OCI-LY1 (cell line): Measurements from ENCODE around the gene CHGA.

Experiments
- H2AFZ ChIP-seq: fragments of 200-600 bp; sonication (generic), shearing (Covaris generic); 2 replicates; pipeline ENCODE4 v1.6.0; 2014; ENCODE audit warnings: antibody characterized with exemption, mild to moderate bottlenecking, low read length
- H3F3A ChIP-seq: fragments of 200-600 bp; sonication (generic), shearing (Covaris generic); 2 replicates; pipeline ENCODE4 v1.6.0; 2014; ENCODE audit warnings: mild to moderate bottlenecking, antibody characterized with exemption, low read length, moderate library complexity; ENCODE audit not compliant: insufficient read depth
- H3K27ac ChIP-seq: fragments of 200-600 bp; sonication (generic); 2 replicates; pipeline ENCODE4 v1.5.1; 2014; ENCODE audit warnings: low read length, mixed run types, mild to moderate bottlenecking, low read depth; ENCODE audit not compliant: poor library complexity, severe bottlenecking
- H3K27me3 ChIP-seq: fragments of 200-600 bp; sonication (generic); 2 replicates; pipeline ENCODE4 v1.6.0; 2014; ENCODE audit warnings: antibody characterized with exemption, mild to moderate bottlenecking, low read length, moderate library complexity; ENCODE audit not compliant: insufficient read depth
- H3K36me3 ChIP-seq: fragments of 200-600 bp; sonication (generic); 2 replicates; pipeline ENCODE4 v1.6.1; 2014; ENCODE audit warnings: mild to moderate bottlenecking, antibody characterized with exemption, low read length, moderate library complexity, mixed read lengths; ENCODE audit not compliant: insufficient read depth
- H3K4me1 ChIP-seq: fragments of 200-600 bp; sonication (generic); 2 replicates; pipeline ENCODE4 v1.5.1; 2014; ENCODE audit warnings: mild to moderate bottlenecking, low read length, moderate library complexity; ENCODE audit not compliant: insufficient read depth, severe bottlenecking
- H3K4me2 ChIP-seq: fragments of 200-600 bp; sonication (generic), shearing (Covaris generic); 2 replicates; pipeline ENCODE4 v1.6.1; 2014; ENCODE audit warnings: low read length
- H3K4me3 ChIP-seq: fragments of 200-600 bp; sonication (generic); 2 replicates; pipeline ENCODE4 v1.5.1; 2014; ENCODE audit warnings: low read length, low read depth, mild to moderate bottlenecking, mixed read lengths; ENCODE audit not compliant: poor library complexity, severe bottlenecking
- H3K79me2 ChIP-seq: fragments of 200-600 bp; shearing (Covaris generic); 2 replicates; pipeline ENCODE4 v1.6.1; 2016; ENCODE audit warnings: mixed run types, low read length, mixed read lengths; ENCODE audit not compliant: insufficient read depth
- H3K9ac ChIP-seq: fragments of 200-600 bp; sonication (generic), shearing (Covaris generic); 2 replicates; pipeline ENCODE4 v1.6.1; 2014; ENCODE audit warnings: mild to moderate bottlenecking, low read length, mixed read lengths
- H3K9me2 ChIP-seq: fragments of 200-600 bp; sonication (generic), shearing (Covaris generic); 2 replicates; pipeline ENCODE4 v1.6.1; 2014; ENCODE audit warnings: low read depth, mild to moderate bottlenecking, low read length, mixed read lengths
- H3K9me3 ChIP-seq: fragments of 200-600 bp; shearing (Covaris generic); 2 replicates; pipeline ENCODE4 v1.6.1; 2014; ENCODE audit warnings: low read length, mixed read lengths
- H4K20me1 ChIP-seq: fragments of 200-600 bp; sonication (generic), shearing (Covaris generic); 2 replicates; pipeline ENCODE4 v1.6.0; 2016; ENCODE audit warnings: mild to moderate bottlenecking, low read length; ENCODE audit not compliant: insufficient read depth
- EZH2 ChIP-seq: fragments of 200-600 bp; sonication (generic), shearing (Covaris generic); IDR thresholded peaks from 2 replicates; pipeline ENCODE4 v1.8.0; 2017; ENCODE audit warnings: borderline replicate concordance, mixed run types, mild to moderate bottlenecking, antibody characterized with exemption, low read length, moderate library complexity, mixed read lengths
- TF ChIP-seq, protein P1 (sequence below): fragments of 200-600 bp; sonication (generic), shearing (Covaris generic); IDR thresholded peaks from 2 replicates; pipeline ENCODE4 v1.5.1; 2017; ENCODE audit warnings: mild to moderate bottlenecking, antibody characterized with exemption, low read length, moderate library complexity, mixed read lengths

Gene CHGA

DNA sequence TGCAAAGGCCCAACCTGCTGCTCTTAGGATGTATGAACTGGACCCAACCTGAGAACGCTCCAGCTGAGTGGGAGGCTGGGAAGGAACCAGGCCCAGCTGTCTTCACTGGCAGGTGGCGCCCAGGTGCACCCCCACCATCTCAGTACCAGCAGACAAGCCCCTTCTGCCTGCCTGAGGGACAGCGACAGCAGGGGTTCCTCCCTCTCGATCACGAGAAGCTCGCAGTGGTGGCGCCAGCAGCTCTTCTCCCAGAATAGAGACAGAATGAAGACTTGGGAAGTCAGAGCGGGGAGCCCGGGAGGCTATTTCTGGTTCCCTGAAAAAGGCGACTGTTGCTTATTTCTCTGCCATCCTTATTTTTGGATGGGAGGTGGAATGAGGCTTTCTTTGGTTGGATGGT, 46.5 kb downstream of the CHGA start:
- Histone ChIP-seq H3K9me3 (0 out of 2 replicates have a peak, but pooled peaks cover 4% of the 10 kb centered on the region), H3F3A (no peaks in the 10 kb centered on the region), H3K27me3 (no peaks in the 10 kb centered on the region; the same call in 1 of the 2 replicates), H3K4me3 (no peak overlapping the region), H3K4me2 (no peak overlapping the region), H3K4me1 (no peaks in the 10 kb centered on the region), H3K9me2 (no peaks in the 10 kb centered on the region), H2AFZ (no peak overlapping the region), H3K27ac (no peak overlapping the region), H3K79me2 (no peaks in the 10 kb centered on the region), H3K36me3 (no peaks in the 10 kb centered on the region), H3K9ac (no peak overlapping the region), H4K20me1 (no peaks in the 10 kb centered on the region)
- TF ChIP-seq, protein P1, sequence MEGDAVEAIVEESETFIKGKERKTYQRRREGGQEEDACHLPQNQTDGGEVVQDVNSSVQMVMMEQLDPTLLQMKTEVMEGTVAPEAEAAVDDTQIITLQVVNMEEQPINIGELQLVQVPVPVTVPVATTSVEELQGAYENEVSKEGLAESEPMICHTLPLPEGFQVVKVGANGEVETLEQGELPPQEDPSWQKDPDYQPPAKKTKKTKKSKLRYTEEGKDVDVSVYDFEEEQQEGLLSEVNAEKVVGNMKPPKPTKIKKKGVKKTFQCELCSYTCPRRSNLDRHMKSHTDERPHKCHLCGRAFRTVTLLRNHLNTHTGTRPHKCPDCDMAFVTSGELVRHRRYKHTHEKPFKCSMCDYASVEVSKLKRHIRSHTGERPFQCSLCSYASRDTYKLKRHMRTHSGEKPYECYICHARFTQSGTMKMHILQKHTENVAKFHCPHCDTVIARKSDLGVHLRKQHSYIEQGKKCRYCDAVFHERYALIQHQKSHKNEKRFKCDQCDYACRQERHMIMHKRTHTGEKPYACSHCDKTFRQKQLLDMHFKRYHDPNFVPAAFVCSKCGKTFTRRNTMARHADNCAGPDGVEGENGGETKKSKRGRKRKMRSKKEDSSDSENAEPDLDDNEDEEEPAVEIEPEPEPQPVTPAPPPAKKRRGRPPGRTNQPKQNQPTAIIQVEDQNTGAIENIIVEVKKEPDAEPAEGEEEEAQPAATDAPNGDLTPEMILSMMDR = no peak
- no peak for TF ChIP-seq EZH2

DNA sequence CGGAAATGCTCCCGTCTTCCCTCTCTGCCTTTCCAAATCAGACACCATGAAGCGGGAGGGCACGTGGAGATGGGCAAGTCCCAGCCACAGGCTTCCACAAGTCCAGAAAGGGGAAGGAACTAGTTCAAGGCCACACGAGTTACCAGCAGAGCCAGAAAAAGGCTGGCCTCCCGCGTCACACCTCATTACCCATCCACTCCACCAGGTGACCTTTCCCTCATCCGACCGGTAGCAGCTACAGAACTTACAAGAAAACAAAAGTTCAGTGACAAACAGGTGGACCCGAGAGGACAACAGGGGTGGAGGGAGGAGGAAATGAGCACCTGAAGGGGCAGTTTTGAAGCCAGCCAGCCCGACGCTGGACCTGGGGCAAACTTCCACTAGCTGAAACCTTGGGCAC, 46.9 kb downstream of the CHGA start:
- Histone ChIP-seq H3K4me1 (no peaks in the 10 kb centered on the region), H3K36me3 (no peaks in the 10 kb centered on the region), H2AFZ (no peak overlapping the region), H3K4me2 (no peak overlapping the region), H4K20me1 (no peaks in the 10 kb centered on the region), H3F3A (no peaks in the 10 kb centered on the region), H3K27ac (no peak overlapping the region), H3K9ac (no peak overlapping the region), H3K9me2 (no peaks in the 10 kb centered on the region), H3K9me3 (0 out of 2 replicates have a peak, but pooled peaks cover 4% of the 10 kb centered on the region), H3K4me3 (no peak overlapping the region), H3K79me2 (no peaks in the 10 kb centered on the region), H3K27me3 (no peaks in the 10 kb centered on the region; the same call in 1 of the 2 replicates)
- no peak for TF ChIP-seq EZH2
- TF ChIP-seq, protein P1 = no peak

DNA sequence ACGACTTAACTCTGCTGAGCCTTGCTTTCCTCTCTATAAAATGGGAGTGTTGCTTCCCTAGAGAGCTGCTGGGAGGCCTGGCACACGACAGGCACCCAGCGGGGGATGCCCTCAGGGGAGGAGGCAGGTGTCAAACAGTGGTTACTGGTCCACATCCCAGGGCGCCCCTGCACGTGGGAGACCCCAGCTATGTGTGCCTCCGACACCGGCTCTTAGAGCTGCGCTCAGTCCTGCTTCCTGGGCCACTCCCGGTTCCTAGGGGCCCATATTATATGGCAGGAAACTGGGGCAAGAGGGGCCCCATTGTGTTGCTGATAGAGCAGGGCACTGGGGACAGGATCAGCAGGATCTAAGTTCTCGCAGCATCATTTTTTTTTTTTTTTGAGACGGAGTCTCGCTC, 47.3 kb downstream of the CHGA start:
- H4K20me1 ChIP-seq = no peaks in the 10 kb centered on the region
- H3F3A ChIP-seq = no peaks in the 10 kb centered on the region
- no peak overlapping the region for H3K27ac ChIP-seq
- H3K79me2 ChIP-seq = no peaks in the 10 kb centered on the region
- H3K36me3 ChIP-seq = no peaks in the 10 kb centered on the region
- H3K4me2 ChIP-seq = no peak overlapping the region
- H3K9me3 ChIP-seq = 0 out of 2 replicates have a peak, but pooled peaks cover 4% of the 10 kb centered on the region
- H3K9ac ChIP-seq = no peak overlapping the region
- TF ChIP-seq, protein P1 = no peak
- no peak for TF ChIP-seq EZH2
- no peak overlapping the region for H2AFZ ChIP-seq
- H3K4me1 ChIP-seq = no peaks in the 10 kb centered on the region
- H3K9me2 ChIP-seq = no peaks in the 10 kb centered on the region
- H3K27me3 ChIP-seq = no peaks in the 10 kb centered on the region; the same call in 1 of the 2 replicates
- no peak overlapping the region for H3K4me3 ChIP-seq
